Trophoblast cell (in vitro differentiated cells and primary cell): ENCODE measurements around the gene CERS6.

Experiments used
- DNase-seq, 2 donors: peaks; one replicate each; pipeline ENCODE4 v3.0.0-alpha.2; 2016
- H2AFZ ChIP-seq: 2 replicates; pipeline ENCODE4 v1.6.1; 2013; ENCODE audit warnings: low read length, moderate library complexity, mild to moderate bottlenecking; ENCODE audit not compliant: insufficient read depth, poor library complexity
- H2AK5ac ChIP-seq: 2 replicates; pipeline ENCODE4 v1.6.1; 2013; ENCODE audit warnings: mild to moderate bottlenecking, low read length
- H2BK120ac ChIP-seq: 2 replicates; pipeline ENCODE4 v1.6.1; 2013; ENCODE audit warnings: low read length, mild to moderate bottlenecking, moderate library complexity; ENCODE audit not compliant: insufficient read depth, poor library complexity
- H2BK12ac ChIP-seq: 2 replicates; pipeline ENCODE4 v1.6.1; 2013; ENCODE audit warnings: mild to moderate bottlenecking, low read length, moderate library complexity
- H2BK5ac ChIP-seq: 2 replicates; pipeline ENCODE4 v1.6.1; 2013; ENCODE audit warnings: low read length, low read depth, moderate library complexity, mild to moderate bottlenecking; ENCODE audit not compliant: poor library complexity
- H3K14ac ChIP-seq: 2 replicates; pipeline ENCODE4 v1.6.1; 2013; ENCODE audit warnings: mild to moderate bottlenecking, low read length
- H3K18ac ChIP-seq: 2 replicates; pipeline ENCODE4 v1.6.1; 2013; ENCODE audit warnings: mild to moderate bottlenecking, low read length
- H3K23ac ChIP-seq: 2 replicates; pipeline ENCODE4 v1.6.1; 2013; ENCODE audit warnings: low read length
- H3K27ac ChIP-seq: 2 replicates; pipeline ENCODE4 v1.5.1; 2013; ENCODE audit warnings: low read depth, mild to moderate bottlenecking, inconsistent platforms, low read length, moderate library complexity
- H3K27me3 ChIP-seq: 2 replicates; pipeline ENCODE4 v1.6.1; 2013; ENCODE audit warnings: inconsistent platforms, mild to moderate bottlenecking, low read length, moderate library complexity; ENCODE audit not compliant: insufficient read depth
- H3K36me3 ChIP-seq, 2 experiments: 1 replicate in 1 of 2; 2 replicates in 1 of 2; pipeline ENCODE4 v1.6.1; 2013; ENCODE audit warnings: low read length in 2 of 2, mild to moderate bottlenecking in 2 of 2, moderate library complexity in 1 of 2; ENCODE audit not compliant: insufficient read depth in 2 of 2, control insufficient read depth in 1 of 2
- H3K4ac ChIP-seq: 2 replicates; pipeline ENCODE4 v1.6.1; 2013; ENCODE audit warnings: low read depth, mild to moderate bottlenecking, low read length, moderate library complexity
- H3K4me1 ChIP-seq, 2 experiments: 1 replicate in 1 of 2; 2 replicates in 1 of 2; pipeline ENCODE4 v1.6.1; 2013; ENCODE audit warnings: low read length in 2 of 2, mild to moderate bottlenecking in 2 of 2, moderate library complexity in 1 of 2; ENCODE audit not compliant: insufficient read depth in 2 of 2, control insufficient read depth in 1 of 2
- H3K4me2 ChIP-seq: 2 replicates; pipeline ENCODE4 v1.6.1; 2013; ENCODE audit warnings: inconsistent platforms, mild to moderate bottlenecking, low read length, moderate library complexity
- H3K4me3 ChIP-seq: 2 replicates; pipeline ENCODE4 v1.5.1; 2013; ENCODE audit warnings: mild to moderate bottlenecking, low read depth, low read length, inconsistent platforms
- H3K79me1 ChIP-seq: one replicate; pipeline ENCODE4 v1.6.1; 2013; ENCODE audit warnings: low read length
- H3K79me2 ChIP-seq: 2 replicates; pipeline ENCODE4 v1.6.1; 2013; ENCODE audit warnings: low read length, mild to moderate bottlenecking; ENCODE audit not compliant: control insufficient read depth, insufficient read depth, poor library complexity
- H3K9ac ChIP-seq: 2 replicates; pipeline ENCODE4 v1.6.1; 2013; ENCODE audit warnings: mild to moderate bottlenecking, low read length
- H3K9me3 ChIP-seq: 2 replicates; pipeline ENCODE4 v1.6.1; 2013; ENCODE audit warnings: low read depth, mild to moderate bottlenecking, control low read depth, inconsistent platforms, low read length; ENCODE audit not compliant: insufficient read depth
- H4K12ac ChIP-seq: 2 replicates; pipeline ENCODE4 v1.6.1; 2013; ENCODE audit warnings: low read depth, mild to moderate bottlenecking, low read length, moderate library complexity
- H4K8ac ChIP-seq: 2 replicates; pipeline ENCODE4 v1.6.1; 2013; ENCODE audit warnings: low read depth, mild to moderate bottlenecking, low read length, moderate library complexity
- H4K91ac ChIP-seq: one replicate; pipeline ENCODE4 v1.6.1; 2013; ENCODE audit warnings: low read depth, mild to moderate bottlenecking, low read length, moderate library complexity
- WGBS: extraction: QIAGEN DNeasy Blood & Tissue Kit; methylation state at CpG from one replicate; pipeline ENCODE4 v1.1.7; 2013; ENCODE audit warnings: missing lambda C conversion rate; ENCODE audit not compliant: insufficient read length, insufficient coverage; ENCODE audit errors: extremely low coverage; 5-methylcytosine and 5-hydroxymethylcytosine counted together

The CERS6 gene

GRCh38 chr2:168560817-168561499 lies 104.9 kb downstream of the CERS6 start:
- Histone ChIP-seq H4K12ac (no peak overlapping the region), H3K4me2 (no peak overlapping the region), H2BK120ac (no peak overlapping the region), H2BK12ac (no peak overlapping the region), H3K79me1 (no peaks in the 10 kb centered on the region), H3K23ac (no peak overlapping the region), H4K8ac (no peak overlapping the region), H2AK5ac (no peak overlapping the region), H3K79me2 (no peaks in the 10 kb centered on the region), H3K9ac (no peak overlapping the region), H3K27ac (no peak overlapping the region), H3K9me3 (no peaks in the 10 kb centered on the region), H2BK5ac (no peak overlapping the region), H3K27me3 (no peaks in the 10 kb centered on the region), H2AFZ (no peak overlapping the region), H3K4ac (no peak overlapping the region), H3K4me3 (no peak overlapping the region), H4K91ac (no peak overlapping the region), H3K36me3 (peaks cover 0 to 1% of the 10 kb centered on the region in 2 experiments), H3K4me1 (no peaks in the 10 kb centered on the region), H3K14ac (no peak overlapping the region), H3K18ac (no peak overlapping the region)
- no peak for DNase-seq
- WGBS = no CpG with 5 or more reads among the region's 7 CpGs

- no peaks in the 10 kb centered on the region for H3K4me1 ChIP-seq
- no peak overlapping the region for H2BK120ac ChIP-seq
These were observed 105.9 kb downstream of the CERS6 start for GRCh38 chr2:168561991-168562390.

GRCh38 chr2:168562971-168563370 lies 106.9 kb downstream of the CERS6 start:
- no CpG with 5 or more reads among the region's 1 CpG for WGBS
- Histone ChIP-seq H3K4ac (no peak overlapping the region), H2AFZ (no peak overlapping the region), H4K8ac (no peak overlapping the region), H3K14ac (no peak overlapping the region), H2BK12ac (no peak overlapping the region), H4K91ac (no peak overlapping the region), H3K9ac (no peak overlapping the region), H3K9me3 (no peaks in the 10 kb centered on the region), H3K4me2 (no peak overlapping the region), H3K23ac (no peak overlapping the region), H3K79me1 (no peaks in the 10 kb centered on the region), H2BK120ac (no peak overlapping the region), H4K12ac (no peak overlapping the region), H3K18ac (no peak overlapping the region), H3K27ac (no peak overlapping the region), H3K79me2 (no peaks in the 10 kb centered on the region), H2BK5ac (no peak overlapping the region), H3K27me3 (no peaks in the 10 kb centered on the region), H3K36me3 (peaks cover 0 to 1% of the 10 kb centered on the region in 2 experiments), H3K4me3 (no peak overlapping the region), H3K4me1 (peaks cover 0 to 3% of the 10 kb centered on the region in 2 experiments), H2AK5ac (no peak overlapping the region)
- peak; percentile 52 to 81 for DNase-seq

More at GRCh38 chr2:168561991-168562390, 105.9 kb downstream of the CERS6 start:
- Histone ChIP-seq H4K8ac (no peak overlapping the region), H3K36me3 (peaks cover 0 to 1% of the 10 kb centered on the region in 2 experiments), H3K27ac (no peak overlapping the region), H2BK12ac (no peak overlapping the region), H3K79me1 (no peaks in the 10 kb centered on the region), H3K14ac (no peak overlapping the region), H3K18ac (no peak overlapping the region), H3K4me3 (no peak overlapping the region), H3K4ac (no peak overlapping the region), H2AFZ (no peak overlapping the region), H4K91ac (no peak overlapping the region), H3K27me3 (no peaks in the 10 kb centered on the region), H3K4me2 (no peak overlapping the region), H3K79me2 (no peaks in the 10 kb centered on the region), H3K23ac (no peak overlapping the region), H3K9ac (no peak overlapping the region), H3K9me3 (no peaks in the 10 kb centered on the region), H4K12ac (no peak overlapping the region), H2AK5ac (no peak overlapping the region), H2BK5ac (no peak overlapping the region)
- no CpG with 5 or more reads among the region's 6 CpGs for WGBS
- DNase-seq = no peak

GRCh38 chr2:168564641-168565040 lies 108.6 kb downstream of the CERS6 start:
- no peaks in the 10 kb centered on the region for H3K79me1 ChIP-seq
- H3K4me2 ChIP-seq = no peak overlapping the region
- no peak overlapping the region for H2AK5ac ChIP-seq
- peaks cover 0 to 3% of the 10 kb centered on the region in 2 experiments for H3K4me1 ChIP-seq
- H3K9me3 ChIP-seq = no peaks in the 10 kb centered on the region
- H3K18ac ChIP-seq = no peak overlapping the region
- H3K9ac ChIP-seq = no peak overlapping the region
- no peak overlapping the region for H4K8ac ChIP-seq
- no peak overlapping the region for H3K4ac ChIP-seq
- no peak overlapping the region for H3K23ac ChIP-seq
- no peak overlapping the region for H3K14ac ChIP-seq
- no peak overlapping the region for H4K12ac ChIP-seq
- H2BK120ac ChIP-seq = no peak overlapping the region
- H3K27ac ChIP-seq = no peak overlapping the region
- H2AFZ ChIP-seq = no peak overlapping the region
- DNase-seq = no peak
- H4K91ac ChIP-seq = no peak overlapping the region
- no peaks in the 10 kb centered on the region for H3K27me3 ChIP-seq
- H3K4me3 ChIP-seq = no peak overlapping the region
- H3K79me2 ChIP-seq = no peaks in the 10 kb centered on the region
- H2BK12ac ChIP-seq = no peak overlapping the region
- no peak overlapping the region for H2BK5ac ChIP-seq
- H3K36me3 ChIP-seq = peaks cover 0 to 1% of the 10 kb centered on the region in 2 experiments
